Measurements from ENCODE around the gene ITGB6. TPM values are rescaled to one million over a fixed set of nuclear protein-coding genes. Genes with fewer than 3 reads are reported as not detected.
"Not testable (repeated sequence)": the region's sequence is repeated elsewhere in the genome, so short reads cannot be mapped to it uniquely, and the experiment has no call there.

The ITGB6 gene
- total RNA-seq, 3 donors from 2014 or later: not detected

GRCh38 chr2:160114721-160115120 lies 85.4 kb downstream of the ITGB6 start:
- H3K27me3 Mint-ChIP-seq (ENCODE audit: low read depth): peaks cover 26% of the 10 kb centered on the region
- H3K9me3 Mint-ChIP-seq; H3K36me3 Mint-ChIP-seq (ENCODE audit: insufficient read depth); H3K4me3 Mint-ChIP-seq; ATAC-seq; DNase-seq; H3K4me1 Mint-ChIP-seq (ENCODE audit: low read depth): not testable (repeated sequence)

- no peaks in the 10 kb centered on the region for H3K4me1 Mint-ChIP-seq (ENCODE audit: low read depth)
- no peak for DNase-seq
- H3K36me3 Mint-ChIP-seq (ENCODE audit: insufficient read depth): no peaks in the 10 kb centered on the region
- no peaks in the 10 kb centered on the region for H3K9me3 Mint-ChIP-seq
- no peak for ATAC-seq
- H3K4me3 Mint-ChIP-seq: no peak overlapping the region
- peaks cover 26% of the 10 kb centered on the region for H3K27me3 Mint-ChIP-seq (ENCODE audit: low read depth)
These were observed 86.1 kb downstream of the ITGB6 start for GRCh38 chr2:160114020-160114419.

GRCh38 chr2:160111951-160112798 lies 87.9 kb downstream of the ITGB6 start:
- DNase-seq (no peak), ATAC-seq (no peak)
- no peaks in the 10 kb centered on the region for H3K36me3 Mint-ChIP-seq (ENCODE audit: insufficient read depth)
- H3K4me1 Mint-ChIP-seq (ENCODE audit: low read depth): no peaks in the 10 kb centered on the region
- H3K27me3 Mint-ChIP-seq (ENCODE audit: low read depth): peaks cover 30% of the 10 kb centered on the region
- H3K9me3 Mint-ChIP-seq: no peaks in the 10 kb centered on the region
- no peak overlapping the region for H3K4me3 Mint-ChIP-seq

GRCh38 chr2:160110674-160111239 lies 89.3 kb downstream of the ITGB6 start:
- DNase-seq: no peak
- Mint-ChIP-seq H3K4me3 (no peak overlapping the region), H3K27me3 (ENCODE audit: low read depth) (peaks cover 30% of the 10 kb centered on the region), H3K9me3 (no peaks in the 10 kb centered on the region), H3K36me3 (ENCODE audit: insufficient read depth) (no peaks in the 10 kb centered on the region), H3K4me1 (ENCODE audit: low read depth) (no peaks in the 10 kb centered on the region)
- no peak for ATAC-seq

- H3K9me3 Mint-ChIP-seq: no peaks in the 10 kb centered on the region
These were observed 90.0 kb downstream of the ITGB6 start for GRCh38 chr2:160109939-160110673.

GRCh38 chr2:160109243-160109642 lies 90.8 kb downstream of the ITGB6 start:
- Mint-ChIP-seq H3K36me3 (ENCODE audit: insufficient read depth) (no peaks in the 10 kb centered on the region), H3K9me3 (no peaks in the 10 kb centered on the region), H3K4me1 (ENCODE audit: low read depth) (no peaks in the 10 kb centered on the region), H3K27me3 (ENCODE audit: low read depth) (peaks cover 25% of the 10 kb centered on the region), H3K4me3 (no peak overlapping the region)
- no peak for ATAC-seq
- DNase-seq: no peak

More at GRCh38 chr2:160109939-160110673, 90.0 kb downstream of the ITGB6 start:
- Mint-ChIP-seq H3K4me3 (no peak overlapping the region), H3K27me3 (ENCODE audit: low read depth) (peaks cover 28% of the 10 kb centered on the region), H3K4me1 (ENCODE audit: low read depth) (no peaks in the 10 kb centered on the region), H3K36me3 (ENCODE audit: insufficient read depth) (no peaks in the 10 kb centered on the region)
- DNase-seq: peak; percentile 28
- ATAC-seq: peak; percentile 65 to 74

GRCh38 chr2:160108646-160109045 lies 91.4 kb downstream of the ITGB6 start:
- DNase-seq (no peak), ATAC-seq (no peak)
- Mint-ChIP-seq H3K27me3 (ENCODE audit: low read depth) (peaks cover 19% of the 10 kb centered on the region), H3K4me3 (no peak overlapping the region), H3K9me3 (no peaks in the 10 kb centered on the region), H3K4me1 (ENCODE audit: low read depth) (no peaks in the 10 kb centered on the region), H3K36me3 (ENCODE audit: insufficient read depth) (no peaks in the 10 kb centered on the region)

GRCh38 chr2:160105366-160105765 lies 94.7 kb downstream of the ITGB6 start:
- Mint-ChIP-seq H3K4me3 (no peak overlapping the region), H3K9me3 (no peaks in the 10 kb centered on the region), H3K27me3 (ENCODE audit: low read depth) (peaks cover 8% of the 10 kb centered on the region), H3K36me3 (ENCODE audit: insufficient read depth) (no peaks in the 10 kb centered on the region), H3K4me1 (ENCODE audit: low read depth) (no peaks in the 10 kb centered on the region)
- DNase-seq: no peak
- ATAC-seq: no peak

GRCh38 chr2:160104115-160104514 lies 96.0 kb downstream of the ITGB6 start:
- H3K9me3 Mint-ChIP-seq: no peaks in the 10 kb centered on the region
- ATAC-seq: no peak

GRCh38 chr2:160097326-160097725 lies 102.7 kb downstream of the ITGB6 start:
- Mint-ChIP-seq H3K36me3 (ENCODE audit: insufficient read depth) (peaks cover 4% of the 10 kb centered on the region), H3K4me1 (ENCODE audit: low read depth) (no peaks in the 10 kb centered on the region), H3K4me3 (no peak overlapping the region), H3K9me3 (peaks cover 12% of the 10 kb centered on the region), H3K27me3 (ENCODE audit: low read depth) (peaks cover 9% of the 10 kb centered on the region)
- ATAC-seq (no peak), DNase-seq (no peak)

More at GRCh38 chr2:160104115-160104514, 96.0 kb downstream of the ITGB6 start:
- Mint-ChIP-seq H3K4me1 (ENCODE audit: low read depth) (no peaks in the 10 kb centered on the region), H3K27me3 (ENCODE audit: low read depth) (peaks cover 8% of the 10 kb centered on the region), H3K4me3 (no peak overlapping the region), H3K36me3 (ENCODE audit: insufficient read depth) (no peaks in the 10 kb centered on the region)
- no peak for DNase-seq

GRCh38 chr2:160096409-160096808 lies 103.7 kb downstream of the ITGB6 start:
- DNase-seq (no peak), ATAC-seq (peak; percentile 67 to 73)
- H3K27me3 Mint-ChIP-seq (ENCODE audit: low read depth): peaks cover 11% of the 10 kb centered on the region
- H3K4me1 Mint-ChIP-seq (ENCODE audit: low read depth): no peaks in the 10 kb centered on the region
- H3K9me3 Mint-ChIP-seq: peaks cover 16% of the 10 kb centered on the region
- peaks cover 4% of the 10 kb centered on the region for H3K36me3 Mint-ChIP-seq (ENCODE audit: insufficient read depth)
- H3K4me3 Mint-ChIP-seq: no peak overlapping the region

- peaks cover 4% of the 10 kb centered on the region for H3K36me3 Mint-ChIP-seq (ENCODE audit: insufficient read depth)
- peaks cover 47% of the 10 kb centered on the region for H3K9me3 Mint-ChIP-seq
- no peaks in the 10 kb centered on the region for H3K4me1 Mint-ChIP-seq (ENCODE audit: low read depth)
- no peak overlapping the region for H3K4me3 Mint-ChIP-seq
- peaks cover 11% of the 10 kb centered on the region for H3K27me3 Mint-ChIP-seq (ENCODE audit: low read depth)
- DNase-seq (no peak), ATAC-seq (no peak)
These were observed 107.6 kb downstream of the ITGB6 start for GRCh38 chr2:160092445-160092844.

GRCh38 chr2:160091381-160091780 lies 108.7 kb downstream of the ITGB6 start:
- H3K4me1 Mint-ChIP-seq (ENCODE audit: low read depth): no peaks in the 10 kb centered on the region
- H3K4me3 Mint-ChIP-seq: no peak overlapping the region
- H3K27me3 Mint-ChIP-seq (ENCODE audit: low read depth): peaks cover 11% of the 10 kb centered on the region
- ATAC-seq (no peak), DNase-seq (no peak)
- peaks cover 4% of the 10 kb centered on the region for H3K36me3 Mint-ChIP-seq (ENCODE audit: insufficient read depth)
- H3K9me3 Mint-ChIP-seq: peaks cover 55% of the 10 kb centered on the region

GRCh38 chr2:160087854-160088745 lies 112.0 kb downstream of the ITGB6 start:
- no peak for ATAC-seq

More at GRCh38 chr2:160087854-160088745, 112.0 kb downstream of the ITGB6 start:
- no peaks in the 10 kb centered on the region for H3K4me1 Mint-ChIP-seq (ENCODE audit: low read depth)
- H3K9me3 Mint-ChIP-seq: peaks cover 51% of the 10 kb centered on the region
- DNase-seq: no peak
- H3K4me3 Mint-ChIP-seq: no peak overlapping the region
- H3K27me3 Mint-ChIP-seq (ENCODE audit: low read depth): peaks cover 9% of the 10 kb centered on the region
- H3K36me3 Mint-ChIP-seq (ENCODE audit: insufficient read depth): no peaks in the 10 kb centered on the region

Data from activated T-cell treated with anti-CD3 and anti-CD28 coated beads, Interleukin-2, amount 50 U/mL, for 4 hours (primary cell).